Heart right ventricle (tissue), 16 donors: ENCODE measurements around the gene MIDN. TPM values are rescaled to one million over a fixed set of nuclear protein-coding genes. Genes with fewer than 3 reads are reported as not detected.

Experiments used
- ATAC-seq, 8 donors: fragments of 200-7000 bp; cut with Tn5 transposase; one replicate each; pipeline ENCODE4 v1.9.1; 2020; ENCODE audit warnings: mild to moderate bottlenecking in 8 of 8, moderate library complexity in 8 of 8, moderate number of reproducible peaks in 1 of 8
- DNase-seq, 2 donors: peaks; one replicate each; pipeline ENCODE4 v3.0.0-alpha.2; 2020
- H3K27ac ChIP-seq, 10 donors: fragments of 200-600 bp; sonication (generic) in 2 of 10; one replicate each; pipeline versions ENCODE4 v1.5.0 to v1.8.0; 2020 to 2022; ENCODE audit warnings: mild to moderate bottlenecking in 3 of 10
- H3K27me3 ChIP-seq, 7 donors: fragments of 200-600 bp; one replicate each; pipeline ENCODE4 v1.8.0; 2021 to 2022; ENCODE audit warnings: mild to moderate bottlenecking in 2 of 7
- H3K36me3 ChIP-seq, 9 donors: fragments of 200-600 bp; sonication (generic) in 1 of 9; one replicate each; pipeline versions ENCODE4 v1.5.0 to v1.8.0; 2020 to 2022; ENCODE audit warnings: mild to moderate bottlenecking in 2 of 9
- H3K4me1 ChIP-seq, 9 donors: fragments of 200-600 bp; sonication (generic) in 1 of 9; one replicate each; pipeline versions ENCODE4 v1.5.0 to v1.8.0; 2020 to 2022; ENCODE audit warnings: mild to moderate bottlenecking in 4 of 9
- H3K4me3 ChIP-seq, 10 donors: fragments of 200-600 bp; sonication (generic) in 2 of 10; one replicate each; pipeline versions ENCODE4 v1.5.0 to v1.8.0; 2020 to 2022; ENCODE audit warnings: mild to moderate bottlenecking in 7 of 10, moderate library complexity in 2 of 10
- H3K9me3 ChIP-seq, 11 donors: fragments of 200-600 bp in 10 of 11; sonication (generic) in 2 of 11; one replicate each; pipeline versions ENCODE4 v1.5.0 to v1.8.0; 2013 to 2022; ENCODE audit warnings: mild to moderate bottlenecking in 2 of 11, control low read depth in 1 of 11, moderate library complexity in 1 of 11
- WGBS, 2 donors: extraction: QIAGEN DNeasy Blood & Tissue Kit; methylation state at CpG; one replicate each; pipeline ENCODE4 v1.1.7; 2013; ENCODE audit warnings: inconsistent platforms in 1 of 2; 5-methylcytosine and 5-hydroxymethylcytosine counted together
- intact Hi-C, 10 donors: fragments of 100-400 bp; cut with DNase I; formaldehyde crosslinking; loops; one replicate each; pipeline versions ENCODE4 v1.11.1 to v1.14.2; 2022
- polyA plus RNA-seq, 2 donors: library from polyadenylated mRNA; stranded (reverse); fragments of 200-250 nt; gene quantifications; one replicate each; pipeline ENCODE4 v1.2.3, GENCODE V29; 2013
- total RNA-seq, 10 donors: library from RNA; stranded (reverse); fragmentation: NEBNext Ultra II Directional in 3 of 10; extraction: Animal tissue kit (Norgen Biotek cat#: 25700) in 3 of 10; gene quantifications; one replicate each; pipeline versions ENCODE4 v1.2.1 to v1.2.4, GENCODE V29; 2021 to 2023
- TF ChIP-seq, protein P1 (sequence below), 9 donors: fragments of 200-600 bp; sonication (generic) in 2 of 9; IDR thresholded peaks; one replicate each; pipeline versions ENCODE4 v1.5.0 to v1.8.0; 2021 to 2022; ENCODE audit warnings: antibody characterized with exemption in 9 of 9, mild to moderate bottlenecking in 5 of 9, moderate library complexity in 1 of 9
- donor health status: Arrhythmogenic right ventricular cardiomyopathy.
- donor health status: ischemic (EF 13 %, LVEDD 7.1; RV severe dilation, severe dysfunction).
- donor health status: healthy with polysubstance abuse.
- donor health status: DM: no; HTN: yes; CAD: no.
- donor health status: DM: no; HTN: no; CAD: no.
- donor health status: ischemic (EF 25% LVEDD 6.9; RV normal size, moderate dysfunction).
- donor health status: ischemic (EF 25% LVEDD 5.7; RV mildly dilated, moderate dysfunction).
- donor health status: healthy.
- donor health status: DM: yes; HTN: yes; CAD: no.
- donor health status: Ischemic cardiomyopathy.
- donor health status: ischemic (EF 35%, LVEDD 5.7; RV mildly dilated, moderate dysfunction).
- donor health status: nonischemic (EF 11% LVEDD 7.7; RV severe dilation, severe dysfunction).
- donor health status: DM: yes; HTN: yes; CAD: no.
- donor health status: PGD.
- donor health status: ischemic (EF 29% LVEDD 5.4; RV normal size, mild dysfunction).
- donor health status: nonischemic (EF 23%, LVEDD 6.1; RV moderate dilation, normal function).

The MIDN gene
- total and polyA plus RNA-seq, 12 donors = 22.7 to 236 (median 63.7) TPM

DNA sequence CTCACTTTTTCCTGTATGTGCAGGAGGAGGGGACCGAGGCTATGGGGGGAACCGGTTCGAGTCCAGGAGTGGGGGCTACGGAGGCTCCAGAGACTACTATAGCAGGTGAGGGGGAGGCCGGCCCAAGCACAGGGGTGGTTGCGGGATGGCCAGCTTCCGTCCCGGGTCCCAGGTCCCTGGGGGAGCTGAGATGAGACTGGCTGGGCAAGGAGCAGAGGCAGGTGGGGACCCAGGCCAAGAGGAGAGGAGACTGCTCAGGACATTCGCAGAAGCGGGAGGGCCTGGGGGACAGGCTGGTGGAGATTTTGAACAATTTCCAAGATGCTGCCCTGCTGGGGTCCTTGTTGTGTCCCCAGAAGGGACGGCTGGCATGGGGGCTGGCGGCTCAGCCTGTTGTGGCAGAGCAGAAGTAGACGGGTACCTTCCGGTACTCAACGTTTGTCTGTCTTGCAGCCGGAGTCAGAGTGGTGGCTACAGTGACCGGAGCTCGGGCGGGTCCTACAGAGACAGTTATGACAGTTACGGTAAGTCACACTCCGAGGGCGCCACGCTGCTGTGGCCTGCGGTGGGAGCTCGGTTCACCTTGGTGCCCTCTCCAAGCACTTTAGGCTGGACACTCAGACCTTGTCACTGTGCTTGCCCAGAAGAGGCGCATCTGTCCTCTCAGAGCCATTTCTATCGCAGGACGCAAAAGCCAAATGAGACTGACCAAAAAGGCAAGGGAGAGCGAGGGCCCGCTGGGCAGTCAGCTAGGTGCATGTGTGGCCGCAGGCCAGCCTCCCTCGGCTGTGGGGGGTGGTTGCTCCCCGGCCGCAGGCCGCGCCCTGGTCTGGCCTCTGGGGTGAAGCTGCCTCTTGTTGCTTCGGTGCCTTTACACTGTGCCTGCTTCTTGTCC, 23.4 kb downstream of the MIDN start:
- Histone ChIP-seq H3K4me1 (peaks cover 61 to 86% (median 83%) of the 10 kb centered on the region in 9 donors), H3K9me3 (no peaks in the 10 kb centered on the region), H3K36me3 (peaks cover 0 to 50% (median 45%) of the 10 kb centered on the region in 9 donors), H3K4me3 (peak overlapping the region in 9 of 10 donors; percentile 58 to 98 (median 71)), H3K27ac (peak overlapping the region in 8 of 10 donors; percentile 11 to 100 (median 98)), H3K27me3 (no peaks in the 10 kb centered on the region)
- intact Hi-C loops = loop anchor here in 4 of 10 donors (10.0 kb wide), 3 partner anchors 133 to 233 kb away; partner anchors contain the start of genes DAZAP1 (in 3 of the 4) and GAMT (in 3 of the 4)
- 59% methylated on average over 37 of the region's 37 CpGs for WGBS, 2 donors
- no peak for ATAC-seq
- TF ChIP-seq, protein P1, sequence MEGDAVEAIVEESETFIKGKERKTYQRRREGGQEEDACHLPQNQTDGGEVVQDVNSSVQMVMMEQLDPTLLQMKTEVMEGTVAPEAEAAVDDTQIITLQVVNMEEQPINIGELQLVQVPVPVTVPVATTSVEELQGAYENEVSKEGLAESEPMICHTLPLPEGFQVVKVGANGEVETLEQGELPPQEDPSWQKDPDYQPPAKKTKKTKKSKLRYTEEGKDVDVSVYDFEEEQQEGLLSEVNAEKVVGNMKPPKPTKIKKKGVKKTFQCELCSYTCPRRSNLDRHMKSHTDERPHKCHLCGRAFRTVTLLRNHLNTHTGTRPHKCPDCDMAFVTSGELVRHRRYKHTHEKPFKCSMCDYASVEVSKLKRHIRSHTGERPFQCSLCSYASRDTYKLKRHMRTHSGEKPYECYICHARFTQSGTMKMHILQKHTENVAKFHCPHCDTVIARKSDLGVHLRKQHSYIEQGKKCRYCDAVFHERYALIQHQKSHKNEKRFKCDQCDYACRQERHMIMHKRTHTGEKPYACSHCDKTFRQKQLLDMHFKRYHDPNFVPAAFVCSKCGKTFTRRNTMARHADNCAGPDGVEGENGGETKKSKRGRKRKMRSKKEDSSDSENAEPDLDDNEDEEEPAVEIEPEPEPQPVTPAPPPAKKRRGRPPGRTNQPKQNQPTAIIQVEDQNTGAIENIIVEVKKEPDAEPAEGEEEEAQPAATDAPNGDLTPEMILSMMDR (IDR thresholded peaks at IDR 0.05) = no peak
- peak in 1 of 2 donors; percentile 42 for DNase-seq

- Histone ChIP-seq H3K4me3 (peak overlapping the region in 6 of 10 donors; percentile 58 to 98 (median 77)), H3K36me3 (peaks cover 0 to 57% (median 45%) of the 10 kb centered on the region in 9 donors)
- DNase-seq = no peak
These were observed 24.3 kb downstream of the MIDN start for GRCh38 chr19:1272423-1273262.

DNA sequence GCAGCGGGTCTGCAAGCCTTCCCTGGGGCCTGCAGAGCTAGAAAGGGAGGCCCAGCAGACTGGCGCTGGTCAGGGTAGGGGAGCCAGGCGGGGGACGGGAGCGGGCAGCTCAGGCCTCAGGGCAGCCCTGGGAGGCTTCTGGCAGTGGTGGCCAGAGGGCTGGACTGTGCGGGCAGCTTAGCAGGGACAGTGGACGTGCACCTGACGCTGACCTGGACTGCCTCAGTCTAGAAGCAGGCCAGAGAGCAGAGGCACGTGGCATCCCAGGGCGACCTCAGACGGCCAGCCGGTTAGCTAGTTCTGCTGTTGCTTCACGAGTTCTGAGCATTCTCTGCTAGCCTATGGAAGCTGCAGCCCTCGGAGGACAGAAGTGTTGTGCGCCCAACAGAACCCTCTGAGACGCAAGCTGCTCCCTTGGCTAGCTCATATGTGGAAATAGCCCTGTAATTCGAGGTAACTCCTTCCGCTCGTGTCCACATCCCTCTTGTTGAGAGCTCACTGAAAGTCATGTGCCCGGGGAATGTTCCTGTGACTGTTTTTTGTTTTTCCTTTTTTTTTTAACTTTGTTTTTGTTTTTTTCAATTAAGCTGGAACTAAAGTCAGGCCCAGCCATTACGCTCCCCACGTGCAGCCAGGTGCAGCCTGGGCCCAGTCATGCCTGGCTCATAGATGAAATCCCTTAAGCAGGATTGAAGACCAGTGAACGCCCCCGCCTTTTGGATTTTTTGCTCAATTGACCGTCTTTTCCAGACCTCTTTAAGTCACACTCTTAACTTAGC, 25.1 kb downstream of the MIDN start:
- Histone ChIP-seq H3K27me3 (no peaks in the 10 kb centered on the region), H3K36me3 (peaks cover 0 to 62% (median 45%) of the 10 kb centered on the region in 9 donors), H3K4me1 (peaks cover 47 to 74% (median 68%) of the 10 kb centered on the region in 9 donors), H3K4me3 (peak overlapping the region in 3 of 10 donors; percentile 78 to 98 (median 79)), H3K27ac (peak overlapping the region in 7 of 10 donors; percentile 3 to 100 (median 97)), H3K9me3 (no peaks in the 10 kb centered on the region)
- intact Hi-C loops = loop anchor here in 4 of 10 donors (10.0 kb wide), 3 partner anchors 131 to 231 kb away; partner anchors contain the start of genes DAZAP1 (in 3 of the 4) and GAMT (in 3 of the 4)
- ATAC-seq (no peak), DNase-seq (peak in 1 of 2 donors; percentile 23)
- TF ChIP-seq, protein P1 (IDR thresholded peaks at IDR 0.05) = no peak
- WGBS, 2 donors = 73% methylated on average over 25 of the region's 25 CpGs

More at GRCh38 chr19:1272423-1273262, 24.3 kb downstream of the MIDN start:
- ATAC-seq = no peak
- peaks cover 55 to 82% (median 76%) of the 10 kb centered on the region in 9 donors for H3K4me1 ChIP-seq
- intact Hi-C loops = loop anchor here in 4 of 10 donors (10.0 kb wide), 3 partner anchors 132 to 232 kb away; partner anchors contain the start of genes DAZAP1 (in 3 of the 4) and GAMT (in 3 of the 4)
- H3K27me3 ChIP-seq = no peaks in the 10 kb centered on the region
- TF ChIP-seq, protein P1 (IDR thresholded peaks at IDR 0.05) = no peak
- no peaks in the 10 kb centered on the region for H3K9me3 ChIP-seq
- H3K27ac ChIP-seq = peak overlapping the region in 7 of 10 donors; percentile 91 to 100 (median 99)
- WGBS, 2 donors = 71 to 72% methylated on average over 33 of the region's 33 CpGs
